NCI-H510A (cell line): ENCODE results near the gene SNX6.
"Not testable (repeated sequence)": the region's sequence is repeated elsewhere in the genome, so short reads cannot be mapped to it uniquely, and the experiment has no call there.

Experiments
- DNase-seq: peaks from one replicate; lab custom pipeline; 2025; lab: John Stamatoyannopoulos, UW

SNX6 gene

DNA sequence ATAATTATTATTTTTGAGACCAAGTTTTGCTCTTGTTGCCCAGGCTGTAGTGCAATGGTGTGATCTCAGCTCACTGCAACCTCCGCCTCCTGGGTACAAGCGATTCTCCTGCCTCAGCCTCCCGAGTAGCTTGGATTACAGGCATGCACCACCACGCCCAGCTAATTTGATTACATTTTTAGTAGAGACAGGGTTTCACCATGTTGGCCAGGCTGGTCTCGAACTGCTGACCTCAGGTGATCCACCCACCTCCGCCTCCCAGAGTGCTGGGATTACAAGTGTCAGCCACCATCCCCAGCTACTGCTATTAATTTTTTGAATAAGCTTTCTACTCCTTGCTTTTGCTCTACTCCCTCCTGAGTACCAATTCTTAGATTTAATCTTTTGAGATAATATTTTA is 108.9 kb downstream of the SNX6 start:
- DNase-seq = not testable (repeated sequence)

DNA sequence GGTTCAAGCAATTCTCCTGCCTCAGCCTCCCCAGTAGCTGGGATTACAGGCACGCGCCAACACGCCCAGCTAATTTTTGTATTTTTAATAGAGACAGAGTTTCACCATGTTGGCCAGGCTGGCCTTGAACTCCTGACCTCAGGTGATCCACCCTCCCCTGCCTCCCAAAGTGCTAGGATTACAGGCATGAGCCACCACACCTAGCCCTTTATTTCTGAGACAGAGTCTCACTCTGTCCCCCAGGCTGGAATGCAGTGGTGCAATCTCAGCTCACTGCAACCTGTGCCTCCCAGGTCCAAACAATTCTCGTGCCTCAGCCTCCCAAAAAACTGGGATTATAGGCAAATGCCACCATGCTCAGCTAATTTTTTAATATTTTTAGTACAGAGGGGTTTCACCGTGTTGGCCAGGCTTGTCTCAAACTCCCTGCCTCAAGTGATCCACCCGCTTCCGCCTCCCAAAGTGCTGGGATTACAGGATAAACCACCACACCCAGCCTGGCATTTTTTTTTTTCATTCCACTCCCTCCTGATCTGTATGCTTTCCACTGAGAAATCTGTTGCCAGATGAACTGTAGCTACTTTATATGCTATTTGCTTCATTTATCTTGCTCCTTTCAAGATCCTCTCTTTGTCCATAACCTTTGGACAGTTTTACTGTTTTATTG is 109.5 kb downstream of the SNX6 start:
- DNase-seq = not testable (repeated sequence)
